Calu3 (cell line): Measurements from ENCODE around the gene FAM193A. TPM values are rescaled to one million over a fixed set of nuclear protein-coding genes. Genes with fewer than 3 reads are reported as not detected.
"Not testable (repeated sequence)": the region's sequence is repeated elsewhere in the genome, so short reads cannot be mapped to it uniquely, and the experiment has no call there.

Experiments used
- BruUV-seq: library from RNA; stranded (reverse); fragments of 400-500 nt; replicated peaks from 2 replicates; lab custom pipeline; 2021; lab: Mats Ljungman, UMichigan
- CTCF ChIA-PET: fragments of 300-600 bp; sonication (Branson Sonifier 250); formaldehyde crosslinking; loops from one replicate; lab custom pipeline; 2022; ENCODE audit warnings: antibody characterized with exemption; lab: Charles Lee
- DNase-seq: peaks from one replicate; pipeline ENCODE4 v3.0.0; 2022
- H3K27ac Mint-ChIP-seq: one replicate; pipeline ENCODE4 v1.8.0; 2022; ENCODE audit warnings: mixed read lengths; ENCODE audit not compliant: unreplicated experiment
- H3K27me3 Mint-ChIP-seq: one replicate; pipeline ENCODE4 v1.8.0; 2022; ENCODE audit warnings: mixed read lengths; ENCODE audit not compliant: unreplicated experiment
- H3K36me3 Mint-ChIP-seq: one replicate; pipeline ENCODE4 v1.8.0; 2022; ENCODE audit warnings: mild to moderate bottlenecking, moderate library complexity, mixed read lengths; ENCODE audit not compliant: insufficient read depth, unreplicated experiment
- H3K4me1 Mint-ChIP-seq: one replicate; pipeline ENCODE4 v1.8.0; 2022; ENCODE audit warnings: mild to moderate bottlenecking, low read depth, mixed read lengths; ENCODE audit not compliant: unreplicated experiment
- H3K4me3 Mint-ChIP-seq: one replicate; pipeline ENCODE4 v1.8.0; 2022; ENCODE audit warnings: mild to moderate bottlenecking, low read depth, moderate library complexity, mixed read lengths; ENCODE audit not compliant: unreplicated experiment
- H3K9me3 Mint-ChIP-seq: one replicate; pipeline ENCODE4 v1.8.0; 2022; ENCODE audit warnings: low read depth, mixed read lengths; ENCODE audit not compliant: unreplicated experiment
- CTCF ChIP-seq: fragments of 200-600 bp; IDR thresholded peaks from one replicate; pipeline ENCODE4 v1.8.0; 2022; ENCODE audit warnings: antibody characterized with exemption; ENCODE audit not compliant: unreplicated experiment
- intact Hi-C: fragments of 100-400 bp; cut with micrococcal nuclease; formaldehyde crosslinking; loops from one replicate; pipeline ENCODE4 v1.10.0; 2022; ENCODE audit not compliant: unreplicated experiment
- total RNA-seq: library from RNA; stranded (reverse); gene quantifications from 2 replicates; pipeline ENCODE4 v1.2.3, GENCODE V29; 2022

FAM193A gene
- total RNA-seq, 1 experiment from 2014 or later, result 20.0 TPM

DNA sequence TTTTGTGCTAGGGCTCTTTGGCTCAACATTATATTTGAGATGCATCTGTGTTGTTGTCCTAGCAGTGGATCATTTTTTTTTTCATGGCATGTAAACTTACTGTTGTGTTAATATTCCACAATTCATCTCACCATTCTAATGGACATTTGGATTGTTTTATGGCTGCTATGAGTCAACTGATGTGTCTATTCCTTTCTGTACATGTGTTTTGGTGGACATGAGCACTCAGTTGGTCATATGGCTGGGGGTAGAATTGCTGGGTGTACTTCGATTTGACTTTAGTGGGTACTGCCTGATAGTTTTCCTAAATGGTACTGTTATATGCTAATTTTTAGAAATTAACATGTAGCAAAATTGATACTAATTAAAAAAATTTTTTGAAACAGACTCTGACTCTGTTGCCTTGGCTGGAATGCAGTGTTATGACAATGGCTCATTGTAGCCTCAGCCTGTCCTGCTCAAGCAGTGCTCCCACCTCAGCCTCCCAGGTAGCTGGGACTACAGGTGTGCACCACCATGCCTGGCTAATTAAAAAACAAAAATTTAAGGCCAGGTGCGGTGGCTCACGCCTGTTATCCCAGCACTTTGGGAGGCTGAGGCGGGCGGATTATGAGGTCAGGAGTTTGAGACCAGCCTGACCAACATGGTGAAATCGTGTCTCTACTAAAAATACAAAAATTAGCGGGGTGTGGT lies 9.0 kb downstream of the FAM193A start:
- no TSS peak for BruUV-seq
- DNase-seq, result no peak
- CTCF ChIA-PET, result no interaction called here
- Mint-ChIP-seq H3K4me1 (no peaks in the 10 kb centered on the region), H3K9me3 (no peaks in the 10 kb centered on the region), H3K36me3 (no peaks in the 10 kb centered on the region), H3K27me3 (no peaks in the 10 kb centered on the region), H3K4me3 (no peak overlapping the region), H3K27ac (no peak overlapping the region)
- intact Hi-C loops, result no loop called here
- no peak for TF ChIP-seq CTCF

DNA sequence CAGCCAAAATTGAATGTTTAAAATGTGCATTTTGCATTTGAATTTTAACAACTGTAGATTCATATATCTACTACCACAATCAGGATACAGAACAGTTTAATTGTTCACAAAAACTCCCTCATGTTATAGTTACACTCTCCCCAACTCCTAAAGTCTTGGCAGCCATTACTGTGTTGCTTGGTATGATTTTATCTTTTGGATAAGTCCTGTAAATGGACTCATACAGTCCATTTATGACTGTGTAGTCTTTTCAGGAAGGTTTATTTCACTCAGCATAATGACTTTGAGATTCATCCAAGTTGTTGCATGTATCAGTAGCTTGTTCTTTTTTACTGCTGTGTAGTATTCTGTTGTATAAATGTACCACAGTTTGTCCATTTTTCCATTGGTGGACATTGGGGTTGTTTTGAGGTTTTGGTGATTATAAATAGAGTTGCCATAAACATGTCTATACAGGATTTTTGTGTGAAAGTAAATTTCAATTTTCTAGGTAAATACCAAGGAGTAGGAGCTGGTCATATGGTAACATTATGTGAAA lies 9.9 kb downstream of the FAM193A start:
- no peak for TF ChIP-seq CTCF
- H3K27ac Mint-ChIP-seq, result no peak overlapping the region
- no TSS peak for BruUV-seq
- H3K27me3 Mint-ChIP-seq, result no peaks in the 10 kb centered on the region
- H3K36me3 Mint-ChIP-seq, result no peaks in the 10 kb centered on the region
- H3K4me1 Mint-ChIP-seq, result no peaks in the 10 kb centered on the region
- DNase-seq, result no peak
- intact Hi-C loops, result no loop called here
- H3K4me3 Mint-ChIP-seq, result no peak overlapping the region
- CTCF ChIA-PET, result no interaction called here
- no peaks in the 10 kb centered on the region for H3K9me3 Mint-ChIP-seq

DNA sequence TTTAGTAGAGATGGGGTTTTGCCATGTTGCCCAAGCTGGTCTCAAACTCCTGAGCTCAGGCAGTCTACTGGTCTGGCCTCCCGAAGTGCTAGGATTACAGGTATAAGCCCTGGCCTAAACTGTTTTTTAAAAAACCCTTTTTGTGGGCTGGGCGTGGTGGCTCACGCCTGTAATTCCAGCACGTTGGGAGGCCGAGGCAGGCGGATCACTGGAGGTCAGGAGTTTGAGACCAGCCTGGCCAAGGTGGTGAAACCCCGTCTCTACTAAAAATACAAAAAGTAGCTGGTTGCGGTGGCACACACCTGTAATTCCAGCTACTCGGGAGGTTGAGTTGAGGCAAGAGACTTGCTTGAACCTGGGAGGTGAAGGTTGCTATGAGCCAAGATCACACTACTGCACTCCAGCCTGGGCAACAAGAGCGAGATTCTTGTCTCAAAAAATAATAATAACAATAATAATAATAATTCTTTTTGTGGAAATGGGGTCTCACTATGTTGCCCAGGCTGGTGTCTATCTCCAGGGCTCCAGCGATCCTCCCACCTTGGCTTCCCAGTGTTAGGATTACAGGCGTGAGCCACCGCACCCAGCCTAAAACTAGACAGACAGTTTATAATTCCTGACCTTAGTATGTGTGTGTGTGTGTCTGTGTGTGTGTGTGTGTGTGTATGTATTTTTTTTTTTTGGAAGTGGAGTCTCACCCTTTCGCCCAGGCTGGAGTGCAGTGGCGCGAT lies 10.7 kb downstream of the FAM193A start:
- DNase-seq, H3K27me3 Mint-ChIP-seq, H3K4me1 Mint-ChIP-seq, H3K9me3 Mint-ChIP-seq, BruUV-seq, intact Hi-C loops, H3K4me3 Mint-ChIP-seq, H3K36me3 Mint-ChIP-seq, CTCF ChIA-PET, H3K27ac Mint-ChIP-seq: not testable (repeated sequence)

DNA sequence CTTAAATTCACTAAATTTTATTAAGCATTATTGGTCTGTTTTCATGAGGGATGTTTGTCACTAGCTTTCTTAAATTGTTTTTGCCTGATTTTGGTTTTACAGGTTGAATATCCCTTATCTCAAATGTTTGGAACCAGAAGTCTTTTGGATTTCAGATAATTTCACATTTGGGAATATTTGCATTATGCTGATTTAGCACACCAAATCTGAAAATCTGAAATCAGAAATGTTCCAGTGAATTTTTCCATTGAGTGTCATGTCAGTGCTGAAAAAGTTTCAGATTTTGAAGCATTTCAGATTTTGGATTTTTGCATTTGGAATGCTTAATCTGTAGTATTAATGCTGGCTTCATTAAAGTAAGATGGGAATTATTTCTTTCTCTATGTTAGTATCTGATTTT lies 14.7 kb downstream of the FAM193A start:
- no peak for DNase-seq
- no peak overlapping the region for H3K4me3 Mint-ChIP-seq
- no peak for TF ChIP-seq CTCF
- no peaks in the 10 kb centered on the region for H3K9me3 Mint-ChIP-seq
- no peaks in the 10 kb centered on the region for H3K4me1 Mint-ChIP-seq
- no peaks in the 10 kb centered on the region for H3K27me3 Mint-ChIP-seq
- no peaks in the 10 kb centered on the region for H3K36me3 Mint-ChIP-seq
- CTCF ChIA-PET, result no interaction called here
- intact Hi-C loops, result no loop called here
- H3K27ac Mint-ChIP-seq, result no peak overlapping the region
- no TSS peak for BruUV-seq

DNA sequence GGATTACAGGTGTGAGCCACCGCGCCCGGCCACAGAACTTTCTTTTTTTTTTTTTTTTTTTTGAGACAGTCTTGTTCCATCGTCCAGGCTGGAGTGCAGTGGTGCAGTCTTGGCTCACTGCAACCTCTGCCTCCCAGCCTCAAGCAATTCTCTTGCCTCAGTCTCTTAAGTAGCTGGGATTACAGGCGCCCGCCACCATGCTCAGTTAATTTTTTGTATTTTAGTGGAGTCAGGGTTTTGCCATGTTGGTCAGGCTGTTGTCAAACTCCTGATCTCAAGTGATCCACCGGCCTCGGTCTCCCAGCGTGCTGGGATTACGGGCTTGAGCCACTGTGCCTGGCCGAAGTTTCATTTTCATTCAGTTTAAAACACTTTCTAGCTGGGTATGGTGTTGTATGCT lies 16.4 kb downstream of the FAM193A start:
- no peak for DNase-seq
- intact Hi-C loops, result no loop called here
- Mint-ChIP-seq H3K4me1 (no peaks in the 10 kb centered on the region), H3K27me3 (no peaks in the 10 kb centered on the region), H3K4me3 (no peak overlapping the region), H3K9me3 (no peaks in the 10 kb centered on the region), H3K27ac (no peak overlapping the region), H3K36me3 (no peaks in the 10 kb centered on the region)
- no peak for TF ChIP-seq CTCF
- CTCF ChIA-PET, result interaction anchor here (0.6 to 0.7 kb wide), 2 partner anchors 17 to 482 kb away, joined by 5 read pairs; no protein-coding TSS in a partner anchor
- no TSS peak for BruUV-seq
